NCI-H2227 (cell line): ENCODE results near the gene TSPAN9.

Experiments
- DNase-seq: peaks from one replicate; lab custom pipeline; 2025; ENCODE audit not compliant: unreplicated experiment; lab: John Stamatoyannopoulos, UW

The TSPAN9 gene

GRCh38 chr12:3184485-3184884, 107.3 kb downstream of the TSPAN9 start:
- DNase-seq: no peak

GRCh38 chr12:3185260-3185870, 108.2 kb downstream of the TSPAN9 start:
- no peak for DNase-seq

- no peak for DNase-seq
Observed at GRCh38 chr12:3186546-3187215, 109.5 kb downstream of the TSPAN9 start.

- no peak for DNase-seq
Observed at GRCh38 chr12:3187846-3188770, 110.9 kb downstream of the TSPAN9 start.

GRCh38 chr12:3189282-3189681, 112.1 kb downstream of the TSPAN9 start:
- DNase-seq: no peak

GRCh38 chr12:3190101-3190500, 112.9 kb downstream of the TSPAN9 start:
- DNase-seq: no peak

- DNase-seq: no peak
Observed at GRCh38 chr12:3191450-3191849, 114.3 kb downstream of the TSPAN9 start.

- no peak for DNase-seq
Observed at GRCh38 chr12:3192221-3192620, 115.0 kb downstream of the TSPAN9 start.

GRCh38 chr12:3193131-3193530, 116.0 kb downstream of the TSPAN9 start:
- DNase-seq: no peak

GRCh38 chr12:3193755-3194154, 116.6 kb downstream of the TSPAN9 start:
- DNase-seq: no peak

- no peak for DNase-seq
Observed at GRCh38 chr12:3195337-3195736, 118.2 kb downstream of the TSPAN9 start.

- DNase-seq: no peak
Observed at GRCh38 chr12:3195859-3196483, 118.8 kb downstream of the TSPAN9 start.

- DNase-seq: no peak
Observed at GRCh38 chr12:3196488-3196887, 119.3 kb downstream of the TSPAN9 start.

- no peak for DNase-seq
Observed at GRCh38 chr12:3197131-3197818, 120.1 kb downstream of the TSPAN9 start.

- DNase-seq: peak; percentile 28
Observed at GRCh38 chr12:3199551-3200031, 122.4 kb downstream of the TSPAN9 start.

GRCh38 chr12:3200032-3200617, 122.9 kb downstream of the TSPAN9 start:
- DNase-seq: peak; percentile 81

- DNase-seq: no peak
Observed at GRCh38 chr12:3200814-3201233, 123.6 kb downstream of the TSPAN9 start.

GRCh38 chr12:3201339-3202051, 124.3 kb downstream of the TSPAN9 start:
- DNase-seq: no peak

- DNase-seq: no peak
Observed at GRCh38 chr12:3202096-3202495, 124.9 kb downstream of the TSPAN9 start.
